H1 (cell line): ENCODE data around the gene APOL2. TPM values are rescaled to one million over a fixed set of nuclear protein-coding genes. Genes with fewer than 3 reads are reported as not detected.
"Not testable (repeated sequence)": the region's sequence is repeated elsewhere in the genome, so short reads cannot be mapped to it uniquely, and the experiment has no call there.

Experiments used
- CTCF ChIA-PET: fragments of 300-600 bp; sonication (Branson Sonifier 250); formaldehyde crosslinking; loops from one replicate; lab custom pipeline; 2021; ENCODE audit not compliant: partially characterized antibody; lab: Charles Lee
- POLR2A ChIA-PET: fragments of 300-600 bp; sonication (Branson Sonifier 250); formaldehyde crosslinking; loops from one replicate; lab custom pipeline; 2021; ENCODE audit warnings: inconsistent platforms; ENCODE audit not compliant: partially characterized antibody; lab: Charles Lee
- DNase-seq, 2 experiments: peaks; one replicate each; pipeline versions ENCODE4 v3.0.0 to v3.0.0-alpha.2; 2010 to 2022; ENCODE audit warnings: low spot score in 2 of 2, low read depth in 1 of 2, mixed read lengths in 1 of 2
- FAIRE-seq: peaks from 2 replicates; lab custom pipeline; 2011; peaks lifted over from hg19 to GRCh38; lab: Jason Lieb, UNC
- H2AFZ ChIP-seq: 2 replicates; pipeline ENCODE4 v1.8.1; 2012; ENCODE audit warnings: low read length, inconsistent platforms
- H2AK5ac ChIP-seq: 2 replicates; pipeline ENCODE4 v1.6.1; 2013; ENCODE audit warnings: low read depth, low read length
- H2BK120ac ChIP-seq: replicated peaks from 2 replicates; pipeline ENCODE3; 2013; ENCODE audit warnings: low read depth, low read length, inconsistent platforms
- H2BK12ac ChIP-seq: 2 replicates; pipeline ENCODE4 v1.6.1; 2013; ENCODE audit warnings: low read depth, low read length
- H2BK15ac ChIP-seq: 2 replicates; pipeline ENCODE4 v1.6.1; 2013; ENCODE audit warnings: low read length
- H2BK20ac ChIP-seq: 2 replicates; pipeline ENCODE4 v1.6.1; 2013; ENCODE audit warnings: low read length
- H2BK5ac ChIP-seq: 2 replicates; pipeline ENCODE4 v1.6.1; 2013; ENCODE audit warnings: low read depth, low read length
- H3K14ac ChIP-seq: 2 replicates; pipeline ENCODE4 v1.6.1; 2013; ENCODE audit warnings: inconsistent platforms; ENCODE audit not compliant: insufficient read length
- H3K18ac ChIP-seq: 2 replicates; pipeline ENCODE4 v1.6.1; 2013; ENCODE audit warnings: low read length; ENCODE audit errors: extremely low read depth
- H3K23ac ChIP-seq: 2 replicates; pipeline ENCODE4 v1.6.1; 2013; ENCODE audit warnings: inconsistent platforms; ENCODE audit not compliant: insufficient read length
- H3K23me2 ChIP-seq: 2 replicates; pipeline ENCODE4 v1.6.1; 2013; ENCODE audit warnings: low read depth, low read length
- H3K27ac ChIP-seq: 2 replicates; pipeline ENCODE4 v1.6.1; 2011; ENCODE audit warnings: low read depth, low read length, inconsistent platforms
- H3K27me3 ChIP-seq, 4 experiments: replicated peaks in 1 of 4; 1 replicate in 1 of 4; 2 replicates in 3 of 4; pipeline versions ENCODE4 v1.6.1 to v1.8.1; 2011 to 2013; ENCODE audit warnings: low read length in 3 of 4, mild to moderate bottlenecking in 3 of 4, inconsistent platforms in 2 of 4, mixed read lengths in 2 of 4, moderate library complexity in 1 of 4; ENCODE audit not compliant: control insufficient read depth in 3 of 4, insufficient read depth in 3 of 4; ENCODE audit errors: extremely low read depth in 1 of 4
- H3K36me3 ChIP-seq, 4 experiments: 2 replicates each; pipeline versions ENCODE4 v1.6.1 to v1.8.1; 2011 to 2013; ENCODE audit warnings: mild to moderate bottlenecking in 4 of 4, low read length in 3 of 4, moderate library complexity in 2 of 4, control low read depth in 1 of 4, inconsistent platforms in 1 of 4; ENCODE audit not compliant: insufficient read depth in 4 of 4, control insufficient read depth in 2 of 4
- H3K4ac ChIP-seq: replicated peaks from 2 replicates; pipeline ENCODE3; 2013; ENCODE audit warnings: low read length, low read depth, mixed read lengths, inconsistent platforms; ENCODE audit not compliant: insufficient read length
- H3K4me1 ChIP-seq, 4 experiments: replicated peaks in 1 of 4; 1 replicate in 1 of 4; 2 replicates in 3 of 4; pipeline versions ENCODE4 v1.6.1 to v1.8.1; 2011 to 2013; ENCODE audit warnings: low read length in 3 of 4, inconsistent platforms in 2 of 4, mixed read lengths in 1 of 4; ENCODE audit not compliant: insufficient read depth in 4 of 4, control insufficient read depth in 3 of 4
- H3K4me2 ChIP-seq, 2 experiments: 2 replicates each; pipeline versions ENCODE4 v1.6.1 to v1.8.1; 2011 to 2013; ENCODE audit warnings: low read depth in 2 of 2, low read length in 2 of 2, control low read depth in 1 of 2, inconsistent platforms in 1 of 2, mild to moderate bottlenecking in 1 of 2; ENCODE audit not compliant: insufficient read depth in 1 of 2
- H3K4me3 ChIP-seq, 4 experiments: fragments of 200-600, 300-600 bp in 1 of 4; sonication (generic), shearing (Covaris generic), sonication (Bioruptor Twin) in 1 of 4; 2 replicates each; pipeline versions ENCODE4 v1.5.1 to v1.8.1; 2011 to 2016; ENCODE audit warnings: low read length in 4 of 4, low read depth in 3 of 4, control low read depth in 2 of 4, inconsistent platforms in 2 of 4, mild to moderate bottlenecking in 2 of 4, mixed read lengths in 1 of 4, moderate library complexity in 1 of 4; ENCODE audit not compliant: insufficient read depth in 2 of 4; ENCODE audit errors: extremely low read depth in 1 of 4
- H3K56ac ChIP-seq: replicated peaks from 2 replicates; pipeline ENCODE3; 2013; ENCODE audit warnings: low read depth, mild to moderate bottlenecking, mixed read lengths, low read length, inconsistent platforms; ENCODE audit not compliant: insufficient read length
- H3K79me1 ChIP-seq: 2 replicates; pipeline ENCODE4 v1.6.1; 2013; ENCODE audit warnings: low read depth, low read length, control low read depth
- H3K79me2 ChIP-seq, 2 experiments: 2 replicates each; pipeline versions ENCODE4 v1.6.1 to v1.8.1; 2012 to 2013; ENCODE audit warnings: low read length in 2 of 2, mild to moderate bottlenecking in 2 of 2, inconsistent platforms in 1 of 2; ENCODE audit not compliant: insufficient read depth in 2 of 2, control insufficient read depth in 1 of 2
- H3K9ac ChIP-seq, 4 experiments: replicated peaks in 1 of 4; 1 replicate in 1 of 4; 2 replicates in 3 of 4; pipeline versions ENCODE4 v1.6.1 to v1.8.1; 2011 to 2013; ENCODE audit warnings: low read depth in 3 of 4, low read length in 3 of 4, control low read depth in 2 of 4, mild to moderate bottlenecking in 2 of 4, moderate library complexity in 2 of 4, inconsistent platforms in 1 of 4; ENCODE audit errors: extremely low read depth in 1 of 4
- H3K9me3 ChIP-seq, 2 experiments: 2 replicates each; pipeline versions ENCODE4 v1.6.1 to v1.8.1; 2012 to 2013; ENCODE audit warnings: mild to moderate bottlenecking in 2 of 2, moderate library complexity in 2 of 2, control low read depth in 1 of 2, inconsistent platforms in 1 of 2, low read depth in 1 of 2, low read length in 1 of 2, mixed read lengths in 1 of 2; ENCODE audit not compliant: insufficient read depth in 2 of 2
- H4K20me1 ChIP-seq, 2 experiments: replicated peaks in 1 of 2; 2 replicates each; pipeline versions ENCODE3 to v1.8.1; 2011 to 2013; ENCODE audit warnings: inconsistent platforms in 2 of 2, low read length in 2 of 2, mild to moderate bottlenecking in 1 of 2; ENCODE audit not compliant: insufficient read depth in 2 of 2, control insufficient read depth in 1 of 2
- H4K5ac ChIP-seq: 2 replicates; pipeline ENCODE4 v1.6.1; 2013; ENCODE audit warnings: low read length, low read depth, mixed read lengths, inconsistent platforms; ENCODE audit not compliant: insufficient read length
- H4K8ac ChIP-seq: 2 replicates; pipeline ENCODE4 v1.8.0; 2013; ENCODE audit warnings: mild to moderate bottlenecking, moderate library complexity, low read length, inconsistent platforms; ENCODE audit not compliant: insufficient read depth; ENCODE audit errors: extremely low read depth
- H4K91ac ChIP-seq: replicated peaks from 2 replicates; pipeline ENCODE3; 2013; ENCODE audit warnings: low read length, mixed read lengths, inconsistent platforms; ENCODE audit not compliant: insufficient read length
- WGBS, 2 experiments: shearing (Covaris generic) in 1 of 2; methylation state at CpG; one replicate each; pipeline versions ENCODE4 v1.1.6 to v1.1.7; 2013 to 2015; ENCODE audit warnings: low lambda C conversion rate in 2 of 2, mixed read lengths in 2 of 2, inconsistent platforms in 1 of 2, low coverage in 1 of 2, missing lambda C conversion rate in 1 of 2; ENCODE audit not compliant: insufficient replicate concordance in 2 of 2, insufficient coverage in 1 of 2, insufficient read length in 1 of 2; ENCODE audit errors: extremely low coverage in 1 of 2, missing lambda C conversion rate in 1 of 2; 5-methylcytosine and 5-hydroxymethylcytosine counted together
- polyA plus RNA-seq, 7 experiments: library from polyadenylated mRNA; depleted of rRNA in 3 of 7; stranded (reverse) in 5 of 7; unstranded in 2 of 7; fragments of >200 nt in 5 of 7; fragments of 200-250 nt in 2 of 7; gene quantifications; 1 replicate in 5 of 7; 2 replicates in 1 of 7; 4 replicates in 1 of 7; pipeline versions ENCODE4 v1.2.1 to v1.2.3, GENCODE V29; 2011 to 2013; ENCODE audit warnings: missing spikeins in 2 of 7, mixed read lengths in 2 of 7
- total RNA-seq: library from RNA; stranded (reverse); fragmentation: NEBNext Ultra II Directional; extraction: Animal tissue kit (Norgen Biotek cat#: 25700); gene quantifications from 2 replicates; pipeline ENCODE4 v1.2.1, GENCODE V29; 2021

APOL2 gene
- total and polyA plus RNA-seq, 2 of the 8 experiments (the other 6 are each of a cell fraction or from before 2014, with no cell fraction given): 8.1 to 11.0 TPM

GRCh38 chr22:36263886-36264664, 24.7 kb upstream of the APOL2 start:
- FAIRE-seq: not testable (repeated sequence)

More at GRCh38 chr22:36263886-36264664, 24.7 kb upstream of the APOL2 start:
- not testable (repeated sequence) for H2AK5ac ChIP-seq, H3K4me3 ChIP-seq, H2BK5ac ChIP-seq, H3K4me2 ChIP-seq, H3K9me3 ChIP-seq, H4K5ac ChIP-seq, H4K8ac ChIP-seq, H2BK12ac ChIP-seq, H3K79me2 ChIP-seq, H3K4ac ChIP-seq, DNase-seq, H4K20me1 ChIP-seq, H3K27me3 ChIP-seq, H3K36me3 ChIP-seq, H3K4me1 ChIP-seq, H3K18ac ChIP-seq, H3K27ac ChIP-seq, H3K56ac ChIP-seq, H2BK15ac ChIP-seq, H2BK120ac ChIP-seq, H3K14ac ChIP-seq, H3K23me2 ChIP-seq, H2AFZ ChIP-seq, H2BK20ac ChIP-seq, H4K91ac ChIP-seq, H3K79me1 ChIP-seq, H3K9ac ChIP-seq, H3K23ac ChIP-seq
- 92% methylated on average over 7 of the region's 7 CpGs; no CpG with 5 or more reads in 1 of the 2 experiments for WGBS, 2 experiments
- POLR2A ChIA-PET: interaction anchor here (0.6 to 1.4 kb wide), 2 partner anchors 27 to 35 kb away, joined by 3 read pairs; no protein-coding TSS in a partner anchor
- CTCF ChIA-PET: interaction anchor here (0.6 to 3.9 kb wide), 11 partner anchors 11 to 615 kb away, joined by 3 to 21 read pairs (median 3); partner anchors contain the start of gene APOL2
